Vagina (tissue), 2 donors: ENCODE results near the gene MBD5. TPM values are rescaled to one million over a fixed set of nuclear protein-coding genes. Genes with fewer than 3 reads are reported as not detected.
A peak's percentile ranks its signal among the peaks of the same experiment; 100 is the strongest.

Experiments
- DNase-seq, 2 donors: peaks; one replicate each; pipeline ENCODE4 v3.0.0-alpha.2; 2017; ENCODE audit errors: extremely low spot score in 2 of 2
- H3K27ac ChIP-seq: fragments of 200-600 bp; sonication (generic); one replicate; pipeline ENCODE4 v1.5.1; 2019
- H3K27me3 ChIP-seq: fragments of 200-600 bp; sonication (generic); one replicate; pipeline ENCODE4 v1.5.1; 2019
- H3K36me3 ChIP-seq, 2 donors: fragments of 200-600 bp; sonication (generic); one replicate each; pipeline ENCODE4 v1.5.1; 2017 to 2019
- H3K4me1 ChIP-seq: fragments of 200-600 bp; sonication (generic); one replicate; pipeline ENCODE4 v1.5.1; 2019
- H3K4me3 ChIP-seq, 2 donors: fragments of 200-600 bp; sonication (generic); 1 replicate in 1 of 2; 2 replicates in 1 of 2; pipeline ENCODE4 v1.5.1; 2016 to 2019
- H3K9me3 ChIP-seq: fragments of 200-600 bp; sonication (generic); one replicate; pipeline ENCODE4 v1.5.1; 2019
- CTCF ChIP-seq, 3 experiments: fragments of 450-650 bp in 2 of 3; fragments of 200-600 bp in 1 of 3; sonication (generic) in 1 of 3; IDR thresholded peaks; one replicate each; pipeline ENCODE4 v1.5.1; 2017 to 2019; ENCODE audit warnings: antibody characterized with exemption in 3 of 3, mild to moderate bottlenecking in 2 of 3, moderate library complexity in 2 of 3
- POLR2A ChIP-seq, 2 donors: fragments of 450-650 bp; IDR thresholded peaks; one replicate each; pipeline ENCODE4 v1.6.1; 2017; ENCODE audit warnings: antibody characterized with exemption in 2 of 2, mild to moderate bottlenecking in 2 of 2, moderate library complexity in 2 of 2
- POLR2AphosphoS5 ChIP-seq, 2 donors: sonication (generic); formaldehyde crosslinking; IDR thresholded peaks; one replicate each; pipeline ENCODE4 v1.9.0; 2017; ENCODE audit warnings: antibody characterized with exemption in 2 of 2, mild to moderate bottlenecking in 2 of 2, low read depth in 1 of 2; ENCODE audit not compliant: insufficient read depth in 1 of 2
- intact Hi-C: fragments of 100-400 bp; cut with DNase I; formaldehyde crosslinking; loops from one replicate; pipeline ENCODE4 v1.15.1; 2023
- small RNA-seq: library from RNA; depleted of rRNA; stranded (forward); fragments of <200 nt; gene quantifications from one replicate; pipeline ENCODE3, GENCODE V24; 2016
- total RNA-seq: library from RNA; depleted of rRNA; stranded (reverse); fragments of >200 nt; gene quantifications from one replicate; pipeline ENCODE4 v1.2.3, GENCODE V29; 2016

MBD5 gene
- total RNA-seq, 1 donor from 2014 or later = 32.7 TPM

- Histone ChIP-seq H3K9me3 (no peaks in the 10 kb centered on the region), H3K36me3 (no peaks in the 10 kb centered on the region), H3K27me3 (no peaks in the 10 kb centered on the region), H3K4me1 (no peaks in the 10 kb centered on the region), H3K4me3 (no peak overlapping the region), H3K27ac (no peak overlapping the region)
- DNase-seq = no peak
- TF ChIP-seq POLR2AphosphoS5 (IDR thresholded peaks at IDR 0.05; ENCODE audit: insufficient read depth in 1 of 2, low read depth in 1 of 2) = no peak
- TF ChIP-seq CTCF (IDR thresholded peaks at IDR 0.05) = no peak
- TF ChIP-seq POLR2A (IDR thresholded peaks at IDR 0.05) = no peak
- intact Hi-C loops = no loop called here
These were observed 539.6 kb downstream of the MBD5 start for GRCh38 chr2:148560496-148560895.

GRCh38 chr2:148561389-148561788, 540.5 kb downstream of the MBD5 start:
- Histone ChIP-seq H3K36me3 (no peaks in the 10 kb centered on the region), H3K9me3 (no peaks in the 10 kb centered on the region), H3K4me1 (no peaks in the 10 kb centered on the region), H3K27me3 (no peaks in the 10 kb centered on the region), H3K4me3 (no peak overlapping the region), H3K27ac (no peak overlapping the region)
- TF ChIP-seq CTCF (IDR thresholded peaks at IDR 0.05) (no peak), POLR2A (IDR thresholded peaks at IDR 0.05) (no peak), POLR2AphosphoS5 (IDR thresholded peaks at IDR 0.05; ENCODE audit: insufficient read depth in 1 of 2, low read depth in 1 of 2) (no peak)
- DNase-seq = no peak
- intact Hi-C loops = no loop called here

- DNase-seq = no peak
- intact Hi-C loops = no loop called here
These were observed 544.5 kb downstream of the MBD5 start for GRCh38 chr2:148565272-148565894.

More at GRCh38 chr2:148565272-148565894, 544.5 kb downstream of the MBD5 start:
- no peaks in the 10 kb centered on the region for H3K27me3 ChIP-seq
- no peak overlapping the region for H3K4me3 ChIP-seq
- H3K36me3 ChIP-seq = no peaks in the 10 kb centered on the region
- no peak for TF ChIP-seq POLR2AphosphoS5 (IDR thresholded peaks at IDR 0.05; ENCODE audit: insufficient read depth in 1 of 2, low read depth in 1 of 2)
- TF ChIP-seq CTCF (IDR thresholded peaks at IDR 0.05) = peak in 2 of 3 experiments; percentile 11 to 19
- no peaks in the 10 kb centered on the region for H3K4me1 ChIP-seq
- no peak overlapping the region for H3K27ac ChIP-seq
- no peaks in the 10 kb centered on the region for H3K9me3 ChIP-seq

Small RNAs within 50 kb of the gene (small RNA-seq; reads per million reads assigned to genes)
- gene RF00554 = not detected

Other genes with a start within 250 kb of the MBD5 start
- gene ACVR2A, start 176.1 kb upstream of the MBD5 start, total RNA-seq = 29.7 TPM
- gene ORC4, start 354 bp upstream of the MBD5 start, total RNA-seq = 25.5 TPM